OCI-LY3 (cell line): ENCODE data around the gene HECW1.

Experiments
- H2AFZ ChIP-seq: fragments of 200-600, 300-600 bp; shearing (Covaris generic); 2 replicates; pipeline ENCODE4 v1.6.0; 2014; ENCODE audit warnings: antibody characterized with exemption, low read depth, low read length
- H3K27ac ChIP-seq: fragments of 200-600, 300-600 bp; sonication (generic); 2 replicates; pipeline ENCODE4 v1.5.1; 2014; ENCODE audit warnings: mild to moderate bottlenecking, low read length, moderate library complexity, mixed read lengths
- H3K27me3 ChIP-seq: fragments of 200-600, 300-600 bp; sonication (generic); 2 replicates; pipeline ENCODE4 v1.6.1; 2014; ENCODE audit warnings: low read depth, low read length, mixed read lengths
- H3K36me3 ChIP-seq: fragments of 200-600, 300-600 bp; sonication (generic); replicated peaks from 2 replicates; pipeline ENCODE3; 2014; ENCODE audit warnings: low read depth, low read length, mixed read lengths
- H3K4me1 ChIP-seq: fragments of 300-600, 200-600 bp; sonication (generic); 2 replicates; pipeline ENCODE4 v1.6.1; 2014; ENCODE audit warnings: low read length, mixed read lengths
- H3K4me2 ChIP-seq: fragments of 200-600, 300-600 bp; sonication (generic); 2 replicates; pipeline ENCODE4 v1.6.1; 2014; ENCODE audit warnings: low read length, mixed read lengths
- H3K4me3 ChIP-seq: fragments of 300-600, 200-600 bp; sonication (generic); 2 replicates; pipeline ENCODE4 v1.5.1; 2014; ENCODE audit warnings: antibody characterized with exemption, mild to moderate bottlenecking, low read length, moderate library complexity
- H3K79me2 ChIP-seq: fragments of 300-600, 200-600 bp; shearing (Covaris generic); 2 replicates; pipeline ENCODE4 v1.6.1; 2014; ENCODE audit warnings: mild to moderate bottlenecking, low read length, mixed read lengths
- H3K9ac ChIP-seq: fragments of 300-600, 200-600 bp; shearing (Covaris generic); 2 replicates; pipeline ENCODE4 v1.6.0; 2014; ENCODE audit warnings: mild to moderate bottlenecking, low read length, moderate library complexity
- H3K9me3 ChIP-seq: fragments of 200-600, 300-600 bp; shearing (Covaris generic); 2 replicates; pipeline ENCODE4 v1.6.1; 2014; ENCODE audit warnings: low read length, mixed read lengths; ENCODE audit not compliant: insufficient read depth
- H4K20me1 ChIP-seq: fragments of 200-600, 300-600 bp; sonication (generic); 2 replicates; pipeline ENCODE4 v1.6.1; 2016; ENCODE audit warnings: low read length, mixed read lengths; ENCODE audit not compliant: insufficient read depth
- EZH2phosphoT487 ChIP-seq: fragments of 200-600 bp; shearing (Covaris generic); IDR thresholded peaks from 2 replicates; pipeline ENCODE4 v1.6.1; 2018; ENCODE audit warnings: antibody characterized with exemption, mixed run types, low read depth
- TF ChIP-seq, protein P1 (sequence below): fragments of 200-600, 300-600 bp; sonication (generic); IDR thresholded peaks from 2 replicates; pipeline ENCODE4 v1.5.1; 2014; ENCODE audit warnings: antibody characterized with exemption, low read length, low read depth

The HECW1 gene

DNA sequence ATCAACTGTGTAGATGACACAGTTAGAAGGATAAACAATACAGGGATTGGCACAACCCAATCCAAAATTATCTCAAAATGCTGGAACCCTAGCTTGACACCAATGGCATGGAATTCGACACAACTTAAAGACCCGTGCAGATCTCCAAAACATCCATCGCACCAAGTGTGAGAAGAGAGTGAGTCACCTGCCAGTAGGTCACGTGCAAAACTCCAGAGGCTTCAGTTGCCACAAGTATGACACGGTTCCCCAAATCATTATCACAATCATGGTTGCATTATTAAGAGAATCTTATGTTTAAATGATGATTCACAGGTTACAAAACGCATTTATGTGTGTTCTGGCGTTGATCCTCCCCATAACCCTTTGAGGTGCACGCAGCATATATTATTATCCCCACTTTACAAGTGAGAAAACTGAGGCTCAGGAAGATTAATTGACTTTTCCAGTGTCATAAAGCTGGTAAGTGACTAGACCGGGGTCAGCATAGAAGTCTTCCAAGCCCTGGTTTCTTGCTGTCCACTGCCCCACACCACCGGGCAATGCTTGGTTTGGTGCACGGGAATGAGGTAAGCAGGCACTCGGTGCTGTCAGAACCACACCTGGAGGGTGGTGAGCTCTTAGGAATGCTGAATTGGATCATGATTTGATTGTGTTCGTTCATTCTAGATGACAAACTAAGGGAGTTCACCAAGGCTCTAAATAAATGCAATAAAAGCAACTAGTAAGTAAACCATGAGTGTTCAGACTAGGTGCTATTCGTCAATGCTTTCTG is 446.9 kb downstream of the HECW1 start:
- Histone ChIP-seq H3K4me2 (no peak overlapping the region), H3K9ac (no peak overlapping the region), H3K4me1 (no peaks in the 10 kb centered on the region), H2AFZ (no peak overlapping the region), H3K36me3 (no peaks in the 10 kb centered on the region), H3K27me3 (peaks cover 34% of the 10 kb centered on the region; the same call in 1 of the 2 replicates), H3K9me3 (no peaks in the 10 kb centered on the region), H3K4me3 (no peak overlapping the region), H4K20me1 (no peaks in the 10 kb centered on the region), H3K79me2 (no peaks in the 10 kb centered on the region), H3K27ac (no peak overlapping the region)
- TF ChIP-seq EZH2phosphoT487, result no peak
- TF ChIP-seq, protein P1, sequence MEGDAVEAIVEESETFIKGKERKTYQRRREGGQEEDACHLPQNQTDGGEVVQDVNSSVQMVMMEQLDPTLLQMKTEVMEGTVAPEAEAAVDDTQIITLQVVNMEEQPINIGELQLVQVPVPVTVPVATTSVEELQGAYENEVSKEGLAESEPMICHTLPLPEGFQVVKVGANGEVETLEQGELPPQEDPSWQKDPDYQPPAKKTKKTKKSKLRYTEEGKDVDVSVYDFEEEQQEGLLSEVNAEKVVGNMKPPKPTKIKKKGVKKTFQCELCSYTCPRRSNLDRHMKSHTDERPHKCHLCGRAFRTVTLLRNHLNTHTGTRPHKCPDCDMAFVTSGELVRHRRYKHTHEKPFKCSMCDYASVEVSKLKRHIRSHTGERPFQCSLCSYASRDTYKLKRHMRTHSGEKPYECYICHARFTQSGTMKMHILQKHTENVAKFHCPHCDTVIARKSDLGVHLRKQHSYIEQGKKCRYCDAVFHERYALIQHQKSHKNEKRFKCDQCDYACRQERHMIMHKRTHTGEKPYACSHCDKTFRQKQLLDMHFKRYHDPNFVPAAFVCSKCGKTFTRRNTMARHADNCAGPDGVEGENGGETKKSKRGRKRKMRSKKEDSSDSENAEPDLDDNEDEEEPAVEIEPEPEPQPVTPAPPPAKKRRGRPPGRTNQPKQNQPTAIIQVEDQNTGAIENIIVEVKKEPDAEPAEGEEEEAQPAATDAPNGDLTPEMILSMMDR, result no peak

DNA sequence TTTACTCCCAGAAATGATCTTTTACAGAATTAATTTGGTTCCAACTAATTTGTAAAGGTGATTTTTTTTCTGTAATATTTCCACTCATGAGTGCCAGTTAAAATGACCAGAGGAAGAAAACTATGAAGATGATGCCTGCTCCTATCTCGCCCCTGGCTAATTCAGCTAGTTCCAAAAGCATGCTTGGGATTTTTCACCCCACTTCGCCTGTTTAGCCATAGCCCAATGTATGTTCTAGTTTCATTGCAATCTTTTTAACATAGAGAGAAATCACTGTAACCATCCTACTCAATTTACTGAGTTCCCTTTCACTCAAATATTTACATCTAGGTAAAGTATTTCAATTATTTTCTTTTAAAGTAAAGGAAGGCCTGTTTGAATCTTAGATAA is 447.5 kb downstream of the HECW1 start:
- H2AFZ ChIP-seq, result no peak overlapping the region
- no peak overlapping the region for H3K4me2 ChIP-seq
- H3K9ac ChIP-seq, result no peak overlapping the region
- no peaks in the 10 kb centered on the region for H4K20me1 ChIP-seq
- H3K36me3 ChIP-seq, result no peaks in the 10 kb centered on the region
- no peak for TF ChIP-seq EZH2phosphoT487
- TF ChIP-seq, protein P1, result no peak
- no peak overlapping the region for H3K4me3 ChIP-seq
- no peaks in the 10 kb centered on the region for H3K9me3 ChIP-seq
- no peaks in the 10 kb centered on the region for H3K79me2 ChIP-seq
- H3K27me3 ChIP-seq, result peaks cover 35% of the 10 kb centered on the region; the same call in 1 of the 2 replicates
- no peak overlapping the region for H3K27ac ChIP-seq
- no peaks in the 10 kb centered on the region for H3K4me1 ChIP-seq

DNA sequence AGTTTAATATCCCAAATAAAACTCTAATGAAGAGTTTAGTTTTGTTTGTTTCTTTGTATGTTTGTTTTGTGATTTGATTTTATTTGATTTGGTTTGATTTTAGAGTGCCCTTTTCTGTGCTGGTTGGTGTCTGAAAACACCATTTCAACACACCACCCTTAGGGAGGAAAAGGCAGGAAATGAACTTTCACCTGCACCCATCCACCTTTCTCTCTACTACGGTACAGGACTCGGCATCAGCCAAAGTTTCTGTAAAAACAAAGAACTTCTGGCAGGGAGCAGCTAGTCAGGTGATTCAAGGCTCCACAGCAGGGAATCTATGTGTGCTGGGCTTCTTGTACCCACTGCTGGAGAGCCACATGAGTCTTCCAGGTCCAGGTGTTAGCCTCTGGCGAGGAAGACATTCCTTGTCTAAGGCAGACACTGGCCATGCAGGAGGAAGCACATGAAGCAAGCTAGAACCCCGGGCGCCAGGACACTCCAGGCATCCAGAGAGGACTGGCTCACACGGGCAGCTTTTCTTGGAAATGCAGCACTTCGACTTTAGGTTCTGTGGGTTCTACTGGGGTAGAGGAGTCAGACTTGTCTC is 448.4 kb downstream of the HECW1 start:
- no peak for TF ChIP-seq EZH2phosphoT487
- TF ChIP-seq, protein P1, result no peak
- H3K9me3 ChIP-seq, result no peaks in the 10 kb centered on the region
- no peaks in the 10 kb centered on the region for H3K4me1 ChIP-seq
- no peak overlapping the region for H3K9ac ChIP-seq
- H3K4me2 ChIP-seq, result no peak overlapping the region
- H3K27me3 ChIP-seq, result peaks cover 30% of the 10 kb centered on the region; the same call in 1 of the 2 replicates
- H3K27ac ChIP-seq, result no peak overlapping the region
- no peak overlapping the region for H2AFZ ChIP-seq
- H3K79me2 ChIP-seq, result no peaks in the 10 kb centered on the region
- H4K20me1 ChIP-seq, result no peaks in the 10 kb centered on the region
- no peaks in the 10 kb centered on the region for H3K36me3 ChIP-seq
- no peak overlapping the region for H3K4me3 ChIP-seq

DNA sequence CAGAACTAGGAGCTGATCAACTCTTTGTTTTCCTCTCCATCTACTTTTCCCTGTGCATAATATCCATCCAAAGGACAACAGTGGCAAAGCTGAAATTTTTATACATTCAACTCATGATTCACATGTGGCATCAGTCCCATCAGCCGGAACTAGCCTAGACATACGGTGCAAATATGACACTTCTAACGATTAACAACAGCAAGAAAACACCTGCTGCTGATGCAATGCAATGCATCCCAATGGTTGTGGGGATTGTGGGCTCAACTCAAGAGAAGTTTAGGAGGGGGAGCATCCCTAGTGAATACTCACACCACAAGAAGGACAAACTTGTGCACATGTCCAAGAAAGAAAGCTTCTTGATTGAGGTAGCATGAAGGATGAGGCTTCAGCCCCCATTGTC is 449.9 kb downstream of the HECW1 start:
- H3K79me2 ChIP-seq, result no peaks in the 10 kb centered on the region
- no peak overlapping the region for H3K9ac ChIP-seq
- no peak overlapping the region for H3K4me2 ChIP-seq
- no peaks in the 10 kb centered on the region for H3K4me1 ChIP-seq
- no peak overlapping the region for H3K4me3 ChIP-seq
- H2AFZ ChIP-seq, result no peak overlapping the region
- peaks cover 28% of the 10 kb centered on the region; the same call in 1 of the 2 replicates for H3K27me3 ChIP-seq
- no peaks in the 10 kb centered on the region for H3K9me3 ChIP-seq
- TF ChIP-seq, protein P1, result no peak
- TF ChIP-seq EZH2phosphoT487, result no peak
- H3K36me3 ChIP-seq, result no peaks in the 10 kb centered on the region
- H3K27ac ChIP-seq, result no peak overlapping the region
- H4K20me1 ChIP-seq, result no peaks in the 10 kb centered on the region
